Prostate gland (tissue), 2 donors: ENCODE measurements around the gene POLG2.

Experiments used
- CTCF ChIP-seq, 4 experiments: fragments of 200-600 bp in 2 of 4; fragments of 450-650 bp in 2 of 4; sonication (generic) in 2 of 4; IDR thresholded peaks; 1 replicate in 3 of 4; 2 replicates in 1 of 4; pipeline ENCODE4 v1.5.1; 2016 to 2019; ENCODE audit warnings: antibody characterized with exemption in 4 of 4, mild to moderate bottlenecking in 2 of 4, moderate library complexity in 2 of 4
- POLR2A ChIP-seq: fragments of 450-650 bp; IDR thresholded peaks from one replicate; pipeline ENCODE4 v1.6.1; 2016; ENCODE audit warnings: antibody characterized with exemption, mild to moderate bottlenecking
- POLR2AphosphoS5 ChIP-seq: sonication (generic); formaldehyde crosslinking; IDR thresholded peaks from one replicate; pipeline ENCODE4 v1.6.1; 2017; ENCODE audit warnings: antibody characterized with exemption

GRCh38 chr17:64457156-64457555, 39.7 kb downstream of the POLG2 start:
- TF ChIP-seq POLR2AphosphoS5 (no peak), POLR2A (no peak), CTCF (IDR thresholded peaks at IDR 0.05) (no peak)
